Kidney glomerular epithelial cell (primary cell): ENCODE results near the gene MGMT.
A peak's percentile ranks its signal among the peaks of the same experiment; 100 is the strongest.

Experiments used
- DNase-seq: peaks from one replicate; lab custom pipeline; 2025; lab: John Stamatoyannopoulos, UW

MGMT gene

GRCh38 chr10:129655007-129655678, 188.1 kb downstream of the MGMT start:
- DNase-seq: no peak

- DNase-seq: no peak
Measured at GRCh38 chr10:129655679-129656031, 188.6 kb downstream of the MGMT start.

DNA sequence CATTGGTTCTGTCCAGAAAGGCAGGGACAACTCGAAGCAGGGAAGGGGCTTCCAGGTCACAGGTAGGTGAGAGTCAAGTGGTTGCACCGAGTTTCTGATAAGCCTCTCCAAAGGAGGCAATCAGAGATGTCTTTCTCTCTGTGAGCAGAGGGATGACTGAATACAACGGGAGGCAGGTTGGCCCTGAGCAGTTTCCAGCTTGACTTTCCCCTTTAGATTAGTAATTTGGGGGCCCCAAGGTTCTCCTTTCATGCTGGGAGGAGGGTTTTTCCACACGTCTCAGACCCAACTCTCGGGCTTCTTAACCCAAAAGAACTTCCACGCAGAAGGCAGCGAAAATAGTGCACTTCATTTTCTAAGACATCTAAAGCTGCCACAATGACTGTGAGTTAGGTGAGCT, 189.6 kb downstream of the MGMT start:
- DNase-seq: no peak

DNA sequence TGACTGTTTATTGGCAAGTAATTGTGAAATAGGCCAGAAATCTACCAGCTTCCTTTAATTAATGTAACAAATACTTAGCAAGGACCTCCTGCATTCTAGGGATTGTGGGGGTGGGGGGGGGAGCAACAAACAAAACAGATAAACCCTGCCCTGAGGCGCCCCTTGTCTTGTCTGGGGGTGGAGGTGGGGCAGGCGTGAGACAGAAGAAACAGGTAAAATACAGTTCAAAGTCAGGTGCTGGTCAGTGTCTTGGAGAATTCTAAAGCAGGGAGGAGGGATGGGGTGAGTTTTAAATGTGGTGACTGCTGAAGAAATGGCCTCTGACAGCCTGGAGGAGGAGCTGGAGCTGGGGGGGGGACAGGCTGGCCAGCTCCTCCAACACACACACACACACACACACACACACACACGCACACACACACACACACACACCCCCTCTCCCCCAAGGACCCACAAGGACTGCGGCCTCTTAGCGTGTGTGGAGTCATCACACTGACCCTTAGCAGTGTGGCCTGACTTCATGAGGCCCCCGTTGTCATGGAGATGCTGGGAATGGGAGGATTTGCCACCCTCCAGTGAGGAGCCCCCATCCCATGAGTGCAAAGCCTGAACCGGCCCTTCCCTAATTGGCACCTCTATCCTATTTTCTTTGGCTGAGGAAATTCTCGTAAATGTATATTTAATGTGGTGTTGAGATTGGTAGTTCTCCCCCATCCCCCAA, 190.4 kb downstream of the MGMT start:
- no peak for DNase-seq

GRCh38 chr10:129658376-129659072, 191.5 kb downstream of the MGMT start:
- DNase-seq: no peak

DNA sequence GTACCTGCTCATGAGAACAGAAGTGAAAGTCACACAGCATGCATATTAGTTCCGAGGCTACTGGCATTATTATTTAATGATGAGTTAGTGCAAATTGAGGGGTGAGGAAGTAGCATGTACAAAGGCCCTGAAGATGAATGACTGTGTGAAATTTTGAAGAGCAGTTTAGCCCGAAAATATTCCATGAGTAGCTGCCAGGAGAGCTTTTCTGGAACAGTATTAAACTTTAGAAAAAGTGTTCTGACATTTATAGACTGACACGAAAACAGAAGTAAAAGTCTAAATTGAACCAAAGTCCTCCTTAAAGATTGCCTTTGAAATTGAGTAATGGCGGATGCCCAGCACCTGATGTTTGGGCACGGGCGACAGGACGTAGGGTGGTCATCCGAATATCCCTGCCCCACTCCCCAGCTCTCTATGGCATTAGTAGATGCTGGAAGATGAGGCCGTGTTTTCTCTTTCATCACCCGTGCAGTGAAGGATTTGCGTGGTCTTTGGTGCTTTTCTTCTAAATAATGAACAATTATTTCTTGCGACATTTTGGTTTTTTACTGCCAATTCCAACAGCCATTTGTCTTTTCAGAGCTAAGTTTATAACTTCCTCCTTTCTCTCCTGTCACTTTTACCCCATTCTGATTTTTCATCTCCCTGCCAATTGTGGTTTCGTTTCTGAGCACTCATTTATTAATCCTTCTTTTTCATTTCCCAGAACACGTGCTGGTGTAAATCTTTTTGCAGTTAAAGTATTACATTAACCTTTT, 192.6 kb downstream of the MGMT start:
- DNase-seq: no peak

- peak; percentile 2 for DNase-seq
Measured at GRCh38 chr10:129660569-129660968, 193.5 kb downstream of the MGMT start.

DNA sequence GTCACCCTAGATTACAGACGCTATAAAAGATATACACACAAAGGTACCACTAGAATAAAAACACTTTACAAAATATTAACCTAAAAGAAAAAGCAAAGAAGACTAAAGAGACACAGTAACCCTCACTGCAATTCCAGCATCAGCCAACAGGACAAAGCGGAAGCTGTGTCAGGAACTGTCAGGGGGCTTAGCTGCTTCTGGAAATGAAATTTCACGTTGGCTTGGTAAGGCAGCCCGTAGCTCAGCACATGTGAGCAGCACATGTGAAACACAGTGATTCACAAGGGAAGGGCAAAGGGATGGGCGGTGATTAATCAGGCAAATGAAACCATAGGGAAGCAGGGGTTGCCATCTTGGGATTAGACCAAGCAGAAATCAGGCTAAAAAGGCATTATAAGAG, 195.4 kb downstream of the MGMT start:
- no peak for DNase-seq

DNA sequence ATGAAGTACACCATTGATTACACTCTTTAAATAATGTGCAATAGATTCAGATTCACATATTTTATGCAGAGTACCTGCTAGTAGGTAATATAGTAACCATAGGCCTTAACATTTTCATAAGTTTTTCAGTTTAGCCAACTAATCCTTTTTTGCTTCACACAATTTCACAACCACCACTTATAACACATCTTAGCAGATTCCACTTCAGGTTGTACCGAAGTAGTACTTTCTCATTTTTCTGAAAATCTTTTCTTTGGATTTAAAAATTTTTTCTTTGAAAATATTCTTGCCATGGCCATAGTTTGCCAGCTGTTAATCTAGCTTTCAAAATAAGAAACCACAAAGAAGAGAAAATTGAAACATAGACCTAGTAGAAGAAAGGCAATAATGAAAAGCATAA, 203.1 kb downstream of the MGMT start:
- DNase-seq: no peak

- DNase-seq: no peak
Measured at GRCh38 chr10:129673292-129673691, 206.3 kb downstream of the MGMT start.

DNA sequence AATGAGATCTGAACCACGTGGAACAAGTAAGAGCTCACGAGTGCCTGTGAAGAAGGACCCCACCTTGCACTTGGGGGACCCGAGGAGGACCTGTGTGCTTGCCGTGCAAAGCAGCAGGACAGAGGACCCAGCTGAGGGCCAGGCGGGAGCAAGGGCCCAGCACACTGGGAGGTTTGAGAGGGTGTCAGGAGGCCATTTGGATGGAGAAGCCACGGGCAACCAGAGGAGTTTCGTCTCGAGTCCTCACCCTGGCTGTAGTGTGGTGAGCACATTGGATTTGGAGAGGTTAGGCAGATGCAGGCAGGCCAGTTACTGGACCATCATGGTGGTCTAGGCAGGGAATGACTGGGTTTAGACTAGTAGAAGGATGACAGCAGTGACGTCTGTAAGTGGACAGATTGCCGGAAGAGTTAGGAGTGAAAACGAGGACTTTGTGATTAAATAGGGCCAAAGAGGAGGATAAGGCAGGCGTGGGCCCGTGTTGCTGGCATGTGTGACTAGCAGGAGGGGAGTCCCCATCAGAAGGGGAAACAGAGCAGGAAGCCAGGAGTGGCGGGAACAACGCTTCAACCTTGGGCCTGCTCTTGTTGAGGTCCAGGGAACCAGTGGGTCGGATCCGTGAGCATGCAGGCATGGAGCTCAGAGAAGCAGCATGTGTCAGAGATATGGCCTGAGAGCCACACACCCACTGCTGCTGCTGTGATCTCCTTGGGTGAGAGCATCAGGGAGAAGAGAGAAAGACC, 208.2 kb downstream of the MGMT start:
- DNase-seq: no peak

- DNase-seq: no peak
Measured at GRCh38 chr10:129676014-129676413, 209.0 kb downstream of the MGMT start.

GRCh38 chr10:129677377-129677927, 210.4 kb downstream of the MGMT start:
- no peak for DNase-seq

GRCh38 chr10:129678186-129678585, 211.1 kb downstream of the MGMT start:
- DNase-seq: no peak

DNA sequence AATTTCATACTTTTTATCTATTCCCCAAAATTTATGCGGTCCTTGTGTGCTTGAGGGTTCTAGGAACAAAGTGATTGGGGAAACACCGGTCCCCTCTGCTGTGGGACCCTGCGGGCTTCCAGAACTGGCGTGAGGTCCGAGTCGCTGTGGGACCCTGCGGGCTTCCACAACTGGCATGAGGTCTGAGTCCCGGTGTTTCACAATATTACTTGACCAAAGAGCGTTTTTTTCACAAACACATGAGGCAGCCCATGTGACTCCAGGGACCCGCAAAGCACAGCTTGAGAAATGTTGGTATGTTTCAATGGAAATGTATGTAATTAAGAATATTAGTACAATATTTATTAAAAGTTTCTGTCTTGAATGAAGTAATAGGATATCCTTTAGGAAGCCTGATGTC, 212.2 kb downstream of the MGMT start:
- DNase-seq: no peak

DNA sequence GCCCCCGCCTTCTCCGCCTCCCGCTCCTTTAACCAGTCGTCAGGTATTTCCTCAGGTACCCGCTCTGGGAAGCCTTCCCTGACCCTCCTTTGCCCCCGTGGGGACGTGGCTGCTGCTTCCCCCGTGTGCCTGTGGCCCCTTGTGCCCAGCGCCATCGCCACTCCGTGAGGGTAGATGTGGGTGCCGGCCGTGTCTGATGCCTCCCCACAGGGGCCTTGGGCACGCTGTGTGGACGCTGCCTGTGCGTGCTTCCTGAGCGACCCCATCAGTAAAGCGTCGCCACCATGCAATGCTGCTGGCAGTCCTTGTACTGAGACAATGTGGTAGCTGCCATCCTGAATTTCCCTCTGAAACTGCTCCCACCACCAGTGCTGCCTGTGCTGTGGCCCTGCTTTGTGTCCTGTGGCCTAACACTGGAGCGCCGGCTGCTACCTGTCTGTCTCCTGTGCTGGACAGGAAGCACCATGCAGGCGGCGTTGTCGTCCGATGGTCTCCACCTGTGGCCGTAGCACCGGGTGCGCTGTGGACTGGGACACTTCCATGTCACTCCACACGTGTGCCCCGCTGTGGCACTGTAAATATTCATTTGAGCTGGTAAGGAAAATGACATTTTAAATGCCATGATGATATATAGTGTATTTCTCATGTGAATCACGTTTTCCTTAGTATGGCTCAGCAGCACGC, 213.8 kb downstream of the MGMT start:
- DNase-seq: no peak

GRCh38 chr10:129681856-129682255, 214.8 kb downstream of the MGMT start:
- DNase-seq: no peak

DNA sequence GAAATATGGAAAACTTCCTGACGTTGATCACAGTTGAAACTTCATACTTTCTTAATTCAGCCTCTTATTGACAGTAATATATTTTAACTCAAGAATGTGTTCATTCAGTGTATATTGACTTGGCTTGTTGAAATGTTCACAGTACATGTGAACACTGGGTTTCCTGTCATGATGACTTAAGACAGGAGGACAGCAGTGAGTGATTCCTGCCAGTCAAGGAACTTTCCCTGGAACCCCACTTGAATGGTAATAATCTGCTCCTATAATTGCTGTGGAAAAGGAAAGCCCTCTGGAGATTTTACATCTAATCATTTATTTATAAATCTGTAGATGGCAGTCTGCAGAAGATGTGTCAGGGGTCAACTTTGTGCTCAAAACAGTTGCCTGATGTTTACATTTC, 216.5 kb downstream of the MGMT start:
- DNase-seq: no peak

DNA sequence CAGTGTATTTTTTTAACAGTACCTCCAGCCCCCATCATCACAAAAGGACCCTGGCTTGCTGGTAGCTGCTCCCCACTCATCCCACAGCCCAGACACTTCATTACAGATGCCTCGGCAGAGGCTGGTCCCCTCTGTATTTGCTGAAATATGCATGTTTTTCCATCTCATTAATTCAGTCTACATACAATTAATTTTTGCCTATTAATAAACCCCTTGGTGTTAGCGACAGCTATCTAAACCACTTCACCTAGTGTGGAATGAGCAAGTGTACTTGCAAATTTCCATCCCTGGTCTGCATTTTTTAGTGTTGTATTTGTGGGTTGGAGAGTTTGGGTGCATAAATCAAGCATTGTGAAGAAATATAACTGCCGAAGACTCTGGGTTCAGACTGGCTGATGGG, 216.9 kb downstream of the MGMT start:
- no peak for DNase-seq

DNA sequence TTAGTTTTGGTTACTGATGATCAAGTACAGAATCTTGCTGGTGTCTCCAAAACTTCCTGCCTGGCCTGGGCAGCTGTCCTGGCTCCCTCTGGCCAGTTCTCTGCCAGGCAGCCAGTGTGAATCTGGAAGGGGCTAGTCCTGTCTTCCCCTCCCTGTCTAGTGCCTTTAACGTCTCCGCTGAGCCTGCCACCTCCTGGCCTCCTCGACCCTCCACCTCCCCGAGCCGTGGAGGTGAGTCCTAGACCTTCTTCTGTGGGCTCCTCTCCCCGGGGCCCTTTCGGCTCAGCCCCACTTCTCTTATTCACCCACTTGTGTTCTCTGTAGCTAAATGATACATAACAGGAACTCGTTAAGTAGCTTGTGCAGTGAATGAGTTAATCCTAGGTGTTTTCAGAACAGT, 218.2 kb downstream of the MGMT start:
- DNase-seq: no peak

- no peak for DNase-seq
Measured at GRCh38 chr10:129689671-129690071, 222.6 kb downstream of the MGMT start.
